HG03025 (cell line): ENCODE data around the gene TARS3.
"Not testable (repeated sequence)": the region's sequence is repeated elsewhere in the genome, so short reads cannot be mapped to it uniquely, and the experiment has no call there.

Experiments used
- ATAC-seq: cut with Tn5 transposase; IDR thresholded peaks from one replicate; pipeline ENCODE4 v1.9.1; 2021; ENCODE audit warnings: mild to moderate bottlenecking, moderate library complexity; ENCODE audit not compliant: unreplicated experiment, low FRiP score

TARS3 gene

DNA sequence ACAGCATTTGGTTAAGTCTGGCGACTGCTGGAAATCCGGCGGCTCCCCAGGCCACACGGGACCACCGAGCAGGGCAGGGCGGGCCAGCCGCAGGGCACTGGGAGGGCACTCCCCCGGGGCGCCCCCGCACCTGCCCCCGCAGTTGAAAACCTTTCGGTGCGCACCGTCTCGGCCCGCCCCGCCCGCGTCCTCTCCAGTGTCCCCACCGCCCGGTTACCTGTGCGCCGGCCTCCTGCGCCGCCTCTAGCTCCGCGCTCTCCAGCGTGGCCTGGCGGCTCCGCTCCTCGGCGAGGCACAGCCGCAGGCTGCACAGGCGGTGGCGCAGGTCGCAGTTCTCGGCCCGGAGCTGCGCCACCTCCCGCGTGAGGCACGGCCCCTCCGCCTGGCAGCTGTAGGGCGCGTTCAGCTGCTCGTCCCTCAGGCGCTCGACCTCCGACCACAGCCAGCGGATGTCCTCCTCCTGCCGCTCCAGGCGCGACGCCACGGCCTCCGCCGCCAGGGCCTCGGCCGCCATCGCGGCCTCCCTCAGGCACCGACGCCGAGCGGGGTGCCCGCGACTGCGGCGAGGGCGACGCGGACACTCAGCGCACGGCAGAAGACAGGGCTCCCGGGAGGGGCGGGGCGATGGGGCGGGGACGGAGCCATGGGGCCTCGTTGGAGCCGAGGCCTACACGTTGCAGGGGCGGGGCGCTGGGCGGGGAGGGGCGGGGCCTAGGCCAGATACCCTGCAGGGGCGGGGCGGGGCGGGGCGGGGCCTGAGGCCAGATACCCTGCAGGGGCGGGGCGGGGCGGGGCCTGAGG is at the start of gene TARS3:
TSS of gene TARS3 (minus strand) at position 600 of the 801 bp plus-strand sequence. CDS start at position 514, 86 bp downstream.
- ATAC-seq = peak; percentile 87

DNA sequence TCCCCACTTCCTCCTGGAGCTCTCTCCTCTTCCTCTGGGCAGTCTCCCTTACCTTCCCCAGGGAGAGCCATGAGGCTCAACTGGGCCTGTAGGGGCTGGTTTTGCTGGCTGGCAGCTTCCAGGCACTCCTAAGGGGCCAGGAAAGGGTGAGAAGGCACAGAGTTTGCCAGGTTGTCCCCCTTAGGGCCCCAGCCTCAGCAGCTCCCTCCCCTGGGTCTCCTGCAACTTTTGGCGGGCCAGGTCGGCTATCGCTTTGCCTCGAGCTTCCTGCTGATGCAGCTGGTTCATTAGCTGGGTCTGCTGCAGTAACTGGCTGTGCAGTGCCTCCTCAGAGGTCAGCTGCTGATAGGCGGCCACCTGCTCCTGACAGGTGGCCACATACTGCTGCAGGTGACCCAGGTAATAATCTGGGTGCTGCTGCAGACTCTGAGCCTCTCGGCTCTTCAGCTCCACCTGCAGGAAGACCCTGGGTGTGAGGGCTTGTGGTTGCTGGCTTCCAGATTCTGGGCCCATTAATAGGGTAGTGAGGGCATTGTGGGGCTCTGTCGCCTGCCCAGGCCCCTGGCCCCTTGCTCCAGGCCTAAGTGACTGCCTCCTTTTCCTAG is 49.3 kb upstream of the TARS3 start:
- no peak for ATAC-seq

- ATAC-seq = no peak
These were observed 48.6 kb upstream of the TARS3 start for GRCh38 chr15:101772921-101773320.

DNA sequence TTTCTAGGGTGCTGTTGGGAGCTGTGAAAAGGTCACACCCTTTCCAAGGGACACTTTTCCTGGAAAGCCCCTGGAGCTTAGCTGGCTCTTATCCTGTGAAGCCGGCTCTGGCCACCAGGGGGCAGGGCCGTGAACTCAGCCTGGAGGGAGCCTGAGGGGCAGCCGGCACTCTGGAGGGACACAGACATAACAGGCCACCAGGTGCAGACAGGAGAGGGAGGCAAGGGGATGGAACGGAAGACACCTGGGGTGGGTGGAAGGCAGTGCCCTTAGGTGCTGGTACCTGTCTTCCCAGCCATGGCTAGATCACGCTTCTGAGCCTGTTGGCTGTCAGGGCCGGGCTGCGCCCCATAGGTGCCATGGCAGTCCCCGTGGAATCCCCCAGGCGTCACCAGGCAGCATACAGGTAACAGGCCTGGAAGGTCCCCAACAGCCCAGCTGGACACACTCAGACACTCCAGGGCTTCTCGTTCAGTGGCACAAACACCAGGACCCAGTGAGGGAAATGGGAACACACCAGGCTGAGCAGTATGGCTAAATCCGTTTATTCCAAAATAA is 42.9 kb upstream of the TARS3 start:
- not testable (repeated sequence) for ATAC-seq

- ATAC-seq = no peak
These were observed 41.6 kb upstream of the TARS3 start for GRCh38 chr15:101765772-101766456.

GRCh38 chr15:101765340-101765671 is 41.0 kb upstream of the TARS3 start:
- ATAC-seq = not testable (repeated sequence)

DNA sequence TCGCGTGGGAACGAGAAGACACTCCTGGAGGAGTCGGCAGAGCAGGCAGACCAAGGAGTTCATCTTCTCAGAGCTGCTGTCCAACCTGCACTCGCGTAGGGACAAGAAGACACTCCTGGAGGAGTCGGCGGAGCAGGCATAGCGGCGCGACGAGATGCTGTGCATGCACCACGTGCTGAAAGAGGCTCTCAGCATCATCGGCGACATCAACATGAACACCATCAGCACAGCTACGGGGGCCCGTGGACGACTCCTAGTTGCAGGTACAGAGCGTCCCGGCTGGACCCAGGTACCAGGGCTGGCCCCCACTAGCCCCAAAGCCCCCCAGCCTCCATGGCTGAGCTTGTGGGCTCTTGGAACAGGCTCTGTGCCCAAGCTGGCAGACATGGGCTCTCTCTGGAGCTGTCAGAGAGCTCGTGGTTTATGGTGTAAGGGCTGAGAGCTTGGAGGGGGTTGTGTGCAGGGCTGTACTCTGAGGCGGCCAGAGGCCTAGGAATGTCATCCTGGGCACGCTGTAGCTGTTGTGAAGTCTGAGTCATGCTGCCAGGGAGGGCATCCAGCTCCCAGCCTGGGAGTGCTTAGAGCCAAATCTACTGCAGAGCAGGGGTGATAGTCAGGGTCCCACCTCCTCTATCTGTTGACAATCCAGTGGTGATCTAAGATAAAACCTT is 40.5 kb upstream of the TARS3 start:
- not testable (repeated sequence) for ATAC-seq

DNA sequence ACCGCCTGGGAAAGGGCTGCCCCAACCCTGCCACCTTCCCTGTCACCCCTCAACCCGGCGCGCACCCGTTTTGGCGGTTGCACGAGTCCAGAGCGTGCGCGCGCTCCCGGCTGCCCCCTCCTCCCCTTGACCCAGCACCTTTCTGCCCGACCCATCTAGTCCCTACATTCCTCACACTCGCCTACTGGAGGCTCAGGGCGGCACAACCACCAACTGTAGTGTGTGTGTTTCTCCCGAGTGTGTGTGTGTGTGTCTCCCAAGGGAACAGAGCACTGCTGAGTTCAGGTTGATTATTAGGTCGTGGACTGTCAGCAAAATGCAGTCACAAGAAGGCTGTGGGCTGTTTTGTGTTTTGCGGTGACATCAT is 22.4 kb upstream of the TARS3 start:
- ATAC-seq = peak; percentile 32

DNA sequence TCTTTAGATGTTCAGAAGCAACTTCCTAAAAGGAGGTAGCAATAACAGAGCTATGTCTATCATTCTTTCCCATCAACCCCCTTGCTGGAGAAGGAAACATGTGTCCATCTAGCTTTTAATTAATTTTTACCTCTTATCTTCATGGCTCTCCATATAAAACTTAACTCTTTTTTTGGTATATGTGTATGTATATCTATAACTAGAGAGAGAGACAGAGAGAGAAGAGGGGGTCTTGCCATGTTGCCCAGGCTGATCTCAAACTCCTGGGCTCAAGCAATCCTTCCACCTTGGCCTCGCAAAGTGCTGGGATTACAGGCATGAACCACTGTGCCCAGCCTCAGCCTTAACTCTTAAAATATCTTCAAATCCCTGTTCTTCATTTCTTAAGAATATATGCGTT is 10.6 kb upstream of the TARS3 start:
- not testable (repeated sequence) for ATAC-seq

DNA sequence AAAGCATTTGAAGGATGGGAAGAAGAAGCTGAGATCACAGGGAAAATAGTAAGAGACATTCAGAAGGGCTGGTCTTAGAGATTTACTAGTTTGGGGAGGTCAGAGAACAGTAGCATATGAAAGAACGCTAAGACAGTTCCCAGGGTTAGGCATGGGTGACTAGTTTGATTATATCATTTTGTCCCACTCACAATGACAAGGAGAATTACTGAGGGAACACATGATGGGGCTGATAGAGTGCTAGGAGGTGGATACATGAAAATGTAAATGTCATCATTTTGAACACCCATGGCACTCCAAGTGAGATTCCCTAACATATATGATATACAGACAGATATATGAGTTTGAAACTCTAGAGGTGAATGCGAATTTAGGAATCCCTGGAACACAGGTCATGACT is 9.3 kb upstream of the TARS3 start:
- no peak for ATAC-seq

GRCh38 chr15:101732772-101733171 is 8.5 kb upstream of the TARS3 start:
- no peak for ATAC-seq

GRCh38 chr15:101731746-101732145 is 7.5 kb upstream of the TARS3 start:
- no peak for ATAC-seq

GRCh38 chr15:101727186-101727585 is 2.9 kb upstream of the TARS3 start:
- no peak for ATAC-seq

DNA sequence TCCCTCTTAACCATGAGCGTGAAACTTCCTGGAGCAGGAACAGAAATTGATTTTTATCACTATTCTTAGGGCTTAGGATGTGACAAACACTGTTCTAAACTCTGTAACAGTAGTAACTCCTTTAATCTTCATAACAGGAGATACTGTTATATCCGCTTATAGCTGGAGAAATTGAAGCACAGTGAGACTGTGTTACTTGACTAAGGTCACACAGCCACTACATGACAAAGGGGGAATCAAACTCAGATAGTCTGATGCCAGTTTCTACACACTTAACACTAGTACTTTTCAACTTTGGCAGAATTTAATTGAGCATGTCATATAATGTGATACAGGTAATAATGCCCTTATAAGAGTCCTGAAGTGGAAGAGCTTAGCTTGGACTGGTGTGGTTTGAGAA is 800 bp upstream of the TARS3 start:
- no peak for ATAC-seq

DNA sequence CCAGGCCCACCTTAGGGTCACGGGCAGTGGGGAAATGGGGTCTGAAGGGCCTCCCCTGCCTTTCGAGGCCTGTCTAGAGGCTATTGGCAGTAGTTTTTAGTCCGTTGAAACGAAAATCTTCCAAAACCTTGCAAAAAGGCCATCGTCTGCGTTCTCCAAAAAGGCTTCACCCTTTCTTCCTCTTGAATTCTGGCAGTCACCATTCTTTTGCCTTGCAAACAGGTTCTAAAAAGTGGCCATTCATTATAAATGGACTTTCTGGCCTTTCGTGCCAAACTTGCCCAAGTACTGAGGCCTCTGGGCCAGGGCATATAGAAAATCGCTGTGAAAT is 367 bp upstream of the TARS3 start:
- ATAC-seq = no peak

GRCh38 chr15:101723171-101723873 is 951 bp downstream of the TARS3 start:
- no peak for ATAC-seq

- ATAC-seq = no peak
These were observed 5.4 kb downstream of the TARS3 start for GRCh38 chr15:101718896-101719295.

GRCh38 chr15:101712078-101712477 is 12.2 kb downstream of the TARS3 start:
- no peak for ATAC-seq

DNA sequence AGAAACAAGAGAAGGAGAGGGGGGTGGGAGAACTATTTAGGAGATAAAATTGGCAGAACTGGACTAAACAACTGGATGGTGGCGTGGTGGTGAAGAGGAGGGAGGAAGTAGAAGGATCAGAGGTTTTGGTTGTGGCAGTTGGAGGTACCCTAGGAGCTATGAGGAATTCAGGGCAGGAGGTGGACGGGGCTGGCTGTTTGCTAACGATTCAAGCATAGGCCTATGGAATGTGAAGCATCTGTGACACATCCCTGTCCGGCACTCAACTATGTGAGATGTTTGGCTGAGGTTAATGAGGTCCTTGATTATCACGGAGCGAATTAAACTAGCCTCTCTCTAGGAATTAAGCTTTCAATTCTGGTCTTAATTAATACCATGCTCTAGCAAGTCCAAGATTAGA is 13.5 kb downstream of the TARS3 start:
- no peak for ATAC-seq

- ATAC-seq = no peak
These were observed 14.8 kb downstream of the TARS3 start for GRCh38 chr15:101709466-101709865.
